ENCODE measurements around the gene ZSCAN1. TPM values are rescaled to one million over a fixed set of nuclear protein-coding genes. Genes with fewer than 3 reads are reported as not detected.

ZSCAN1 gene
- total RNA-seq, 1 experiment from 2014 or later, result not detected

- in situ Hi-C loops (cut with HindIII; ENCODE audit: low pct_unique_long_range_greater_than_20kb, low sequenced_read_pairs), result no loop called here
- no peaks in the 10 kb centered on the region for H3K4me1 ChIP-seq (ENCODE audit: control insufficient read depth, insufficient read depth, low read length)
- no peaks in the 10 kb centered on the region for H3K27me3 ChIP-seq (ENCODE audit: control insufficient read depth, insufficient read depth, low read length)
- H3K4me3 ChIP-seq (ENCODE audit: low read depth in 2 of 2, low read length in 2 of 2), result no peak overlapping the region
- ChIA-PET CTCF (no interaction called here), POLR2A (no interaction called here)
- intact Hi-C loops (cut with micrococcal nuclease; ENCODE audit: unreplicated experiment), result no loop called here
- ATAC-seq, result no peak
- TF ChIP-seq POLR2AphosphoS5 (IDR thresholded peaks at IDR 0.05; ENCODE audit: low read depth, low read length), result no peak
- TF ChIP-seq REST (IDR thresholded peaks at IDR 0.05; ENCODE audit: insufficient read depth in 1 of 2, low read depth in 2 of 2, low read length in 1 of 2), result no peak
- TF ChIP-seq TCF7L2 (IDR thresholded peaks at IDR 0.05; ENCODE audit: low read depth, low read length), result no peak
- no peak for TF ChIP-seq SIN3A (IDR thresholded peaks at IDR 0.05; ENCODE audit: borderline replicate concordance, insufficient read depth, low read depth, low read length)
- TF ChIP-seq CTCF (IDR thresholded peaks at IDR 0.05), result no peak
- no peak overlapping the region for H3K27ac ChIP-seq (ENCODE audit: low read length)
- no peaks in the 10 kb centered on the region for H3K9me3 ChIP-seq (ENCODE audit: control insufficient read depth, insufficient read depth, low read depth, low read length)
- no peaks in the 10 kb centered on the region for H3K36me3 ChIP-seq (ENCODE audit: control insufficient read depth, insufficient read depth, low read length)
- DNase-seq (ENCODE audit: low read depth, low spot score), result no peak
- no TSS peak for BruUV-seq (replicated peaks)
Measured at GRCh38 chr19:58096884-58097283, 63.1 kb downstream of the ZSCAN1 start.

- Histone ChIP-seq H3K27me3 (ENCODE audit: control insufficient read depth, insufficient read depth, low read length) (no peaks in the 10 kb centered on the region), H3K27ac (ENCODE audit: low read length) (no peak overlapping the region), H3K36me3 (ENCODE audit: control insufficient read depth, insufficient read depth, low read length) (no peaks in the 10 kb centered on the region), H3K9me3 (ENCODE audit: control insufficient read depth, insufficient read depth, low read depth, low read length) (no peaks in the 10 kb centered on the region), H3K4me3 (ENCODE audit: low read depth in 2 of 2, low read length in 2 of 2) (no peak overlapping the region), H3K4me1 (ENCODE audit: control insufficient read depth, insufficient read depth, low read length) (no peaks in the 10 kb centered on the region)
- ATAC-seq (no peak), DNase-seq (ENCODE audit: low read depth, low spot score) (no peak)
- no TSS peak for BruUV-seq (replicated peaks)
- ChIA-PET POLR2A (no interaction called here), CTCF (no interaction called here)
- TF ChIP-seq POLR2AphosphoS5 (IDR thresholded peaks at IDR 0.05; ENCODE audit: low read depth, low read length) (no peak), CTCF (IDR thresholded peaks at IDR 0.05) (no peak), REST (IDR thresholded peaks at IDR 0.05; ENCODE audit: insufficient read depth in 1 of 2, low read depth in 2 of 2, low read length in 1 of 2) (no peak), TCF7L2 (IDR thresholded peaks at IDR 0.05; ENCODE audit: low read depth, low read length) (no peak), SIN3A (IDR thresholded peaks at IDR 0.05; ENCODE audit: borderline replicate concordance, insufficient read depth, low read depth, low read length) (no peak)
- intact Hi-C loops (cut with micrococcal nuclease; ENCODE audit: unreplicated experiment), result no loop called here
- in situ Hi-C loops (cut with HindIII; ENCODE audit: low pct_unique_long_range_greater_than_20kb, low sequenced_read_pairs), result no loop called here
Measured at GRCh38 chr19:58097349-58097748, 63.5 kb downstream of the ZSCAN1 start.
